RWPE1 (cell line): Measurements from ENCODE around the gene OTOG.
"Not testable (repeated sequence)": the region's sequence is repeated elsewhere in the genome, so short reads cannot be mapped to it uniquely, and the experiment has no call there.

Experiments
- CTCF ChIA-PET: fragments of 350-600 bp; sonication (Branson Sonifier 250); formaldehyde crosslinking; extraction: SDS; loops from one replicate; lab custom pipeline; 2021; lab: Yijun Ruan, JAX
- POLR2A ChIA-PET: fragments of 400-600 bp; formaldehyde crosslinking; extraction: SDS; loops from one replicate; lab custom pipeline; 2020; ENCODE audit warnings: antibody characterized with exemption; ENCODE audit not compliant: low non-redundant PET; lab: Yijun Ruan, JAX
- DNase-seq: peaks from one replicate; pipeline ENCODE4 v3.0.0; 2012; ENCODE audit warnings: low spot score
- H3K27ac ChIP-seq: fragments of 450-650 bp; 2 replicates; pipeline ENCODE4 v1.5.1; 2017
- CTCF ChIP-seq: fragments of 450-650 bp; conservative IDR thresholded peaks from 2 replicates; pipeline ENCODE4 v1.5.1; 2017; ENCODE audit warnings: low read depth, mild to moderate bottlenecking

OTOG gene

GRCh38 chr11:17613983-17614382 lies 66.9 kb downstream of the OTOG start:
- no peak overlapping the region for H3K27ac ChIP-seq
- DNase-seq: no peak
- TF ChIP-seq CTCF: no peak
- POLR2A ChIA-PET: no interaction called here
- CTCF ChIA-PET: no interaction called here

DNA sequence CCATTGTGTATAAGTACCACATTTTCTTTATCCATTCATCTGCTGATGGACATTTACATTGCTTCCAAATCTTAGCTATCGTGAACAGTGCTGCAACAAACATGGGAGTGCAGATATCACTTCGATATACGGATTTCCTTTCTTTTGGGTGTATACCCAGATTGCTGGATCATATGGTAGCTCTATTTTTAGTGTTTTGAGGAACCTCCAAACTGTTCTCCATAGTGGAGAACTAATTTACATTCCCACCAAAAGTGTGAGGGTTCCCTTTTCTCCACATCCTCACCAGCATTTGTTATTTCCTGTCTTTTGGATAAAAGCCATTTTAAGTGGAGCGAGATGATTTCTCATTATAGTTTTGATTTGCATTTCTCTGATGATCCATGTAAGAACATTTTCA lies 75.7 kb downstream of the OTOG start:
- CTCF ChIA-PET: not testable (repeated sequence)

DNA sequence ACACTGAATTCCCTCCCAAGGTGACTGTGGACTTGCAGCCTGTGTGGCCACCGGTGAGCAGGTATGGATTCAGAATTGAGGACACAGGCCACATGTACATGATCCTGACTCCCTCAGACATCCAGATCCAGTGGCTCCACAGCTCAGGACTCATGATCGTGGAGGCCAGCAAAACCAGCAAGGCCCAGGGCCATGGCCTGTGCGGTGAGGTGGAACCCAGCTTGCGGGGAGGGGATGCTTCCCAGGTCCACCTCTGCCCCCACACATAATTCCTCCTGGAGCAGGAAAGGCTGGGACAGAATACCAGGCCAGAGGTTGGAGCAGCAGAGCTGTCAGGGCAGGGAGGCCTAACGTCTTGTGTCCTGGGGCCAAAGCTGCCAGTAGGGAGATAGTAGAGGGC lies 82.1 kb downstream of the OTOG start:
- no peak for DNase-seq
- CTCF ChIA-PET: no interaction called here
- TF ChIP-seq CTCF: no peak

More for the DNA sequence above, 75.7 kb downstream of the OTOG start:
- POLR2A ChIA-PET, DNase-seq, H3K27ac ChIP-seq: not testable (repeated sequence)

DNA sequence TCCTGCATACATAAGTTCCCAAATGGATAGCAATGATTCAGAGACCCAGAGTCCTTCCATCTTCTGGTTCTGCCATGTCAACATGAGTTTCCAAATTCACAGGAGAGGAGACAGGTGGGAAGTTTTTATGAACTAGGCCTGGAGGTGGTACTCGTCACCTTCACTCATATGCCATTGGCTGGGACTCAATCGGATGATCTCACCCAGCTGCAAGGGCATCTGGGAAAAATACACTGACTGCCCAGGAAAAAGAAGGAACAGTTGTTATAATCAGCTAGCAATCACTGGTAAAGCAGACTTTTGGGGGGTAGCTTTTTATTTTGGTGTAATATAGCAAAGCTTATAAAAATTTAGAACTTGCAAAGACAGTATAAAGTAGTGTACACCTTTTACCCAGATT lies 83.9 kb downstream of the OTOG start:
- ChIA-PET CTCF (interaction anchor here (0.7 kb wide), 1 partner anchor 348 kb away, joined by 4 read pairs; no protein-coding TSS in a partner anchor), POLR2A (no interaction called here)
- no peak for DNase-seq
- no peak for TF ChIP-seq CTCF
- no peak overlapping the region for H3K27ac ChIP-seq

More for the DNA sequence above, 82.1 kb downstream of the OTOG start:
- no peak overlapping the region for H3K27ac ChIP-seq
- POLR2A ChIA-PET: no interaction called here

DNA sequence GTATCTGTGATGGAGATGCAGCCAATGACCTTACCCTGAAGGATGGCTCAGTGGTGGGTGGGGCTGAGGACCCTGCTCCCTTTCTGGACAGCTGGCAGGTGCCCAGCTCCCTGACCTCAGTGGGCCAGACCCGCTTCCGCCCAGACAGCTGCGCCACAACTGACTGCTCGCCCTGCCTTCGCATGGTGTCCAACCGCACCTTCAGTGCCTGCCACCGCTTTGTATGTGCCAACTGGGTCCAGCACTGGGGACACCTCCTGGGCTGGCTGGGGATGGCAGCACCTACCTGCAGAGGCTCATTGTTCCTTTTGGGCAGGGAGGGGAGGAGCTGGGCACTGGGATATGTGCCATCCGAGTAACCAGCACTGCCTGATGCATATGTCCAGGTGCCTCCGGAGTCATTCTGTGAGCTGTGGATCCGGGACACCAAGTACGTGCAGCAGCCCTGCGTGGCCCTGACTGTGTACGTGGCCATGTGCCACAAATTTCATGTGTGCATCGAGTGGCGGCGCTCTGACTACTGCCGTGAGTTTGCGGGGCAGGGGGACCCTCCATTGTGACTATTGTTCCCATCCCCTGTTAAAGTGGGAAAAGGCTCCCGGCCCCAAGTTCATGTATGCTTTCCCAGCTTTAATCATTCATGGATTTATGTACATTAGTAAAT lies 84.8 kb downstream of the OTOG start:
- DNase-seq: no peak
- ChIA-PET POLR2A (no interaction called here), CTCF (no interaction called here)
- no peak overlapping the region for H3K27ac ChIP-seq
- no peak for TF ChIP-seq CTCF

DNA sequence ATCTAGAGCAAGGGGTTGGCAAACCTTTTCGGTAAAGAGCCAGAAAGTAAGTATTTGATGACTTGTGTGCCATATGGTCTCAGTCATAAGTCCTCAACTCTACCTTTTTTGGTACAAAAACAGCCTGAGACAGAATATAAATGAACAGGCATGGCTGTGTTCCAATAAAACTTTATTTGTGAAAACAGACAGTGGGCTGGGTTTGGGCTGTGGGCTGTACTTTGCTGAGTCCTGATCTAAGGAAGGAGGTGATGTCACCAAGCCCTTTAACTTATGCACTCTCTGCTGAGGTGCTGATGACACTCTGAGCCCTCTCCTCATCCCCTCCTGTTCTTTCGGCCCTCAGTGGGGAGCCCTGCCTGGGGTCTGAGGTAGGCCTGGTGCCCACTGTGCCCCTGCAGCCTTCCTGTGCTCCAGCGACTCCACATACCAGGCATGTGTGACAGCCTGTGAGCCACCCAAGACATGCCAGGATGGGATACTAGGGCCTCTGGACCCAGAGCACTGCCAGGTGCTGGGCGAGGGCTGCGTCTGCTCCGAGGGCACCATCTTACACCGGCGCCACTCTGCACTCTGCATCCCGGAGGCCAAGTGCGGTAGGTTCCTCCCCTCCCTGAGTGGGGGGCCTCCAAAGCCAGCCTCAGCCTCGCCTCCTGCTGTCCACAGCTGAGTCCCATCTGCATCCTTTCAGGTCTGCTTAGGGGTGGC lies 86.4 kb downstream of the OTOG start:
- ChIA-PET CTCF (no interaction called here), POLR2A (no interaction called here)
- no peak for DNase-seq
- no peak overlapping the region for H3K27ac ChIP-seq
- TF ChIP-seq CTCF: no peak
